ENCODE measurements around the gene EDIL3. TPM values are rescaled to one million over a fixed set of nuclear protein-coding genes. Genes with fewer than 3 reads are reported as not detected.

Gene EDIL3
- total and polyA plus RNA-seq, 12 donors, result 4.6 to 59.7 (median 13.7) TPM

DNA sequence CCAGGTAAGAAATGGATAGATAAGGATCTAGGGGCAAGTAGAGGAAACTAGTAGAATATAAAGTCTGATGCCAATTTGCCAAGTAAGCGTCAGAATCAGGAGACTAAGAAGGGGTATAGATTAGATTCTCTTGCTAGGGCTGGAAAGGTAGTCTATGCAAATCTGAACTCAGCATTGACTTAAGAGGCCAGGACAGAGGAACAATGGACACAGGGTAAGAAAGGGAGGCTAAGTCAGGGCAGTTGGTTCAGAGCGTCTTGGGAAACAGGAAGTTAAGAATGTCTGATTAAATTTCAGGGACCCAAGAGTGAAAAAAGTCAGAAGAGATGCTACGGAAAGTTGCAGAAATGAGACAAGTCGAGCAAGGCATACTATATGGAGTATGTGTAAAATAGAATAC, 400.8 kb downstream of the EDIL3 start:
- Histone ChIP-seq H3K27ac (no peak overlapping the region), H3K9me3 (replicated peaks in 1 of 3) (no peaks in the 10 kb centered on the region), H3K4me1 (replicated peaks in 1 of 2) (no peaks in the 10 kb centered on the region), H3K4me3 (no peak overlapping the region), H3K27me3 (no peaks in the 10 kb centered on the region), H3K36me3 (replicated peaks in 1 of 2) (no peaks in the 10 kb centered on the region)
- TF ChIP-seq POLR2A (IDR thresholded peaks at IDR 0.05) (no peak), CTCF (IDR thresholded peaks at IDR 0.05) (no peak)
- intact Hi-C loops (cut with DNase I), result no loop called here
- WGBS, 4 donors, result 82 to 86% (median 84%) methylated on average over 4 of the region's 4 CpGs
- DNase-seq, result no peak

DNA sequence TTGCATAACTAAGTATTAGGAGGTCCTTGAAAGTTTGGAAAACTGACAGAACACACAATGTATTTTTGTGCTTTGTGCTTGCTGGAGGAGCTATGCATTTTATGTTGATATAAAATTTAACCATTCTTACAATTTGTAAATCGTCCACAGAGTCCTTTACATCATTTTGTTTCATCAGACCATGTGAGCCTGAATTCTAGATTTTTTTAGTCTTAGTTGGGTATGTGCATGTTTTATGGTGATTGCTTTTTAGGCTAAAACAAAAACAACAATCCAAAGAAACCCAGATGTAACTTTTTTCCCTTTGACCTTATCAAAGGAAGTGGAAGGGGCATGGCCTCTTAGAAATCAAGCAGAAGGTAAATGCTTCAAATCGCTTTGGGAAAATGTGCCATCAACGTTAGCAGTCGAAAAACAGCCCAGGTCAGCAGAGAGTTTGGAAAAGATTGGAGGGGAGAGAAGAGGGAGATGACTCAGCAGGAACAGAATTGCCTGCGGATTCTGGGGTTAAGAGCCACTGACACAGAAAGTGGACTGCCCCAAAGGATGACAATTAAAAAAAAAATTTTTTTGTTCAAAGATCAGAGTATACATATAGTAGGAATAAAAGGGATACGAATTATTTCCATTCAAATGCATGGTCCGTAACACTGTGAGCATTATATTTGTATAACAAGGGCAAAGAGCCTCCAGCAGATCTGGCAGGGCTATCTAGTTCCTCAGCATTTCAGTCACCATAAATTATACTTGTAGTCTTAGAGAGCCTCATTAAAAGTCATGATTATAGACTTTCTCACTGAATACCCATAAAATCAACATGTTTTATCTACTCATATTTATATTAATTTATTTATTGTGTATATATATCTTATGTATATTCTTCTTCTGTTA, 410.5 kb downstream of the EDIL3 start:
- no peak for TF ChIP-seq POLR2A (IDR thresholded peaks at IDR 0.05)
- no peak for TF ChIP-seq CTCF (IDR thresholded peaks at IDR 0.05)
- H3K4me3 ChIP-seq, result no peak overlapping the region
- WGBS, 4 donors, result 53 to 59% (median 54%) methylated on average over 7 of the region's 7 CpGs
- H3K36me3 ChIP-seq (replicated peaks in 1 of 2), result no peaks in the 10 kb centered on the region
- no peak overlapping the region for H3K27ac ChIP-seq
- no peaks in the 10 kb centered on the region for H3K4me1 ChIP-seq (replicated peaks in 1 of 2)
- DNase-seq, result no peak
- no peaks in the 10 kb centered on the region for H3K9me3 ChIP-seq (replicated peaks in 1 of 3)
- intact Hi-C loops (cut with DNase I), result no loop called here
- H3K27me3 ChIP-seq, result no peaks in the 10 kb centered on the region

- no peaks in the 10 kb centered on the region for H3K27me3 ChIP-seq
- no peaks in the 10 kb centered on the region for H3K9me3 ChIP-seq (replicated peaks in 1 of 3)
- no peaks in the 10 kb centered on the region for H3K4me1 ChIP-seq (replicated peaks in 1 of 2)
- intact Hi-C loops (cut with DNase I), result no loop called here
- TF ChIP-seq POLR2A (IDR thresholded peaks at IDR 0.05) (no peak), CTCF (IDR thresholded peaks at IDR 0.05) (no peak)
- no peak overlapping the region for H3K27ac ChIP-seq
- H3K36me3 ChIP-seq (replicated peaks in 1 of 2), result no peaks in the 10 kb centered on the region
- DNase-seq, result no peak
- H3K4me3 ChIP-seq, result no peak overlapping the region
Observed at GRCh38 chr5:83972909-83973308, 411.8 kb downstream of the EDIL3 start.

GRCh38 chr5:83972236-83972635, 412.4 kb downstream of the EDIL3 start:
- TF ChIP-seq CTCF (IDR thresholded peaks at IDR 0.05) (no peak), POLR2A (IDR thresholded peaks at IDR 0.05) (no peak)
- Histone ChIP-seq H3K27me3 (no peaks in the 10 kb centered on the region), H3K4me3 (no peak overlapping the region), H3K4me1 (replicated peaks in 1 of 2) (no peaks in the 10 kb centered on the region), H3K9me3 (replicated peaks in 1 of 3) (no peaks in the 10 kb centered on the region), H3K36me3 (replicated peaks in 1 of 2) (no peaks in the 10 kb centered on the region), H3K27ac (no peak overlapping the region)
- no peak for DNase-seq
- intact Hi-C loops (cut with DNase I), result no loop called here
